GM12801 (cell line): ENCODE results near the gene RHBDD3.

Experiments
- CTCF ChIP-seq: IDR thresholded peaks from one replicate; pipeline ENCODE4 v1.5.1; 2011; ENCODE audit warnings: control low read depth; ENCODE audit not compliant: insufficient read length; ENCODE audit errors: extremely low read depth

The RHBDD3 gene

DNA sequence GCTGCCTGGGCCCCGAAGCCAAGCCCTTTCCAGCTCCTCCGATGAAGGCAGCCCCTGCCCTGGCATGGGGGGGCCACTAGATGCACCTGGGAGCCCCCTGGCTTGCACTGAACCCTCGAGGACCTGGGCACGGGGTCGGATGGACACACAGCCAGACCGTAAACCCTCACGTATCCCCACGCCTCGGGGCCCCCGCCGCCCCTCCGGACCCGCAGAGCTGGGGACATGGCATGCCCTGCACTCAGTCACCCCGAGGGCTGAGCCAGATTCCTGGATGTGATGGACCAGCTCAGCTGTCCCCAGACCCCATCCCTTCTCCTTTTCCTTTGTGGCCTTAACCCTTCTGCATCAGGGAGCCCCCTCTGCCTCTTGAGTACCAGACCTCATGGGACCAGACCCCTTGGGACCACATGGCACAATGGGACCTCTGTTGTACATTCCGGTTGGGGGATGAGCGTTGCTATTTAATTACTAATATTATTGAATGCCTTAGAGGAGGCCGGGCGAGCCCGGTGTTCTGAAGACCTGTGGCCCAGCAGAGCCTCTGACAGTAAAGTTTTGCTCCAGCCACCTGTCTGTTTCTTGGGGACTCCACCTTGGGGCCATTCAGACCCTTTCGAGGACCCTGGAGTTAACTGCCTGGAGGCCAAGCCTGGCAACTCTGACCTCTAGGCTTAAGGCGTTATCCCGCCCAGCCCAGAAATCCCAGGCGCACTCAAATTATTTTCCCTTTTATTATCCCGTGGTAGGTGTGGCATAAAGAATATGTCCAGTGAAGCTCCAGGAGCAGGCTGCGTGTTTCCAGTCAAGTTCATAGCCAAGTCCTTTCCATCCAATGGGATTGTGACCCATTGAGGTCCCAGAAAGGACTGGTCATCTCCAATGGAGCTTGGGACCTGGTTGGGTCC, 44.7 kb upstream of the RHBDD3 start:
- TF ChIP-seq CTCF, result no peak

DNA sequence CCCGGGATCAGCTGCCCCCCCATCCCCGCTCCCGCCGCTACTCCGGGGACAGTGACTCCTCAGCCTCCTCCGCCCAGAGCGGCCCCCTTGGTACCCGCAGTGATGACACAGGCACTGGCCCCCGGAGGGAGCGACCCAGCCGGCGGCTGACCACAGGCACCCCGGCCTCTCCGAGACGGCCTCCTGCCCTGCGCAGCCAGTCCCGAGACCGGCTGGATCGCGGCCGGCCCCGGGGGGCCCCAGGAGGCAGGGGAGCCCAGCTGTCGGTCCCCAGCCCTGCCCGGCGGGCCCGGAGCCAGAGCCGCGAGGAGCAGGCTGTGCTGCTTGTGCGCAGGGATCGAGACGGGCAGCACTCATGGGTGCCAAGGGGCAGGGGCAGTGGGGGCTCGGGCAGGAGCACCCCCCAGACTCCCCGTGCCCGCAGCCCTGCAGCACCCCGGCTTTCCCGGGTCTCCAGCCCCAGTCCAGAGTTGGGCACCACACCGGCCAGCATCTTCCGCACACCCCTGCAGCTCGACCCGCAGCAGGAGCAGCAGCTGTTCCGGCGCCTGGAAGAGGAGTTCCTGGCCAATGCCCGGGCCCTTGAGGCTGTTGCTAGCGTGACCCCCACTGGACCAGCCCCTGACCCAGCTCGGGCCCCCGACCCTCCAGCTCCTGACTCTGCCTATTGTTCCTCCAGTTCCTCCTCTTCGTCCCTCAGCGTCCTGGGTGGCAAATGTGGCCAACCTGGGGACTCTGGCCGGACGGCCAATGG, 43.9 kb upstream of the RHBDD3 start:
- TF ChIP-seq CTCF, result no peak

- no peak for TF ChIP-seq CTCF
Measured at GRCh38 chr22:29310863-29311339, 43.1 kb upstream of the RHBDD3 start.

GRCh38 chr22:29310065-29310862, 42.5 kb upstream of the RHBDD3 start:
- no peak for TF ChIP-seq CTCF

- no peak for TF ChIP-seq CTCF
Measured at GRCh38 chr22:29309332-29310064, 41.7 kb upstream of the RHBDD3 start.

DNA sequence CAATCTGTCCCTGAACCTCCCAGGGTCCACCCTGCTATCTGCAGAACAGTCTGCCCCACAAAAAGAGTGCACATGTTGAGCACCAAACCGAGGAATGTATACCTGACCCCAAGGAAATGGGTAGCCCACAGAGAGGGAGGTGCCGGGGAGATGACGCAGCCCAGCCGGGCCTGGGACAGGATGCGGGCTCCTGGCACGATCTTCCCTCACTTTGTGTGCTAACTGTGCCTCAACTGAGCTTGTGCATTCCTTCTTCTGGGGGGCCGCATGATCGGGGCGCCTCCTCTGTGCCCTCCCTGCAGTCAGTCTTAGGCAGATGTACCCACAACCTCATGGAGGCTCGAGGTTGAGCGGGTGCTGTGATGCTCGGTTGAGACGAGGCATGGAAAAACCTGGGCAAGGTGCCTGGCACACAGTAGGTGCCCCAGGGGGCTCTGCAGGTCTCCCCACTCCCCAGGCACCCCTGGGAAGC, 41.0 kb upstream of the RHBDD3 start:
- TF ChIP-seq CTCF, result no peak
